ENCODE results near the gene LRP1B. TPM values are rescaled to one million over a fixed set of nuclear protein-coding genes. Genes with fewer than 3 reads are reported as not detected.

The LRP1B gene
- total and polyA plus RNA-seq, 2 donors (not counting 1 experiment from before 2014, with no cell fraction given): not detected

DNA sequence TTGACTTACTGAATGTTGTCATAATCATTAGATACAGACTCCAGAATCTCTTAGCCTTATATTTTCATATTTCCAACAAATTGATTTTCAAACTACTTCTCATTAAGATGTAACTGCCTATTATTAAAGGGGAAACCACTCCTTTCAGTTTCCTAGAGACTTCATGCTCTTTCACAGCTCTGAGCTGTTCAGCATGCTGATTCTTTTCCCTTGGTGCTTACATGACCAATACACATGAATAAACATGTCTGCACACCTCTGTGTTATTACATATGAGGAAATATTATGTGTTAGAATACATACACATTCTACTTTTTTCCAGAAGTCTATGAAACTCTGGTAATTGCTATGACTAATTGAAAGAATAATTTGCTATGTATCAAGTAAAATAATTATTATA is 200.0 kb downstream of the LRP1B start:
- no peaks in the 10 kb centered on the region for H3K4me1 Mint-ChIP-seq
- Histone ChIP-seq H2AFZ (ENCODE audit: insufficient read depth, low read depth, low read length, poor library complexity, severe bottlenecking) (no peak overlapping the region), H3K79me2 (ENCODE audit: control insufficient read depth, insufficient read depth, low read length) (no peaks in the 10 kb centered on the region), H3K9me3 (ENCODE audit: control extremely low read depth in 1 of 3, control insufficient read depth in 2 of 3, insufficient read depth in 1 of 3, low read length in 2 of 3) (no peaks in the 10 kb centered on the region), H3K4me3 (ENCODE audit: control extremely low read depth in 1 of 5, extremely low read depth in 1 of 5, insufficient read depth in 1 of 5, low read depth in 2 of 5, low read length in 4 of 5) (no peak overlapping the region), H3K4me2 (replicated peaks; ENCODE audit: low read depth, low read length, poor library complexity, severe bottlenecking) (no peak overlapping the region), H3K27ac (ENCODE audit: low read length in 2 of 2) (no peak overlapping the region), H4K20me1 (ENCODE audit: control insufficient read depth, insufficient read depth, low read length, poor library complexity, severe bottlenecking) (no peaks in the 10 kb centered on the region), H3K27me3 (replicated peaks in 1 of 4; ENCODE audit: control extremely low read depth in 1 of 4, control insufficient read depth in 3 of 4, insufficient read depth in 4 of 4, low read length in 3 of 4) (no peaks in the 10 kb centered on the region), H3K36me3 (replicated peaks in 1 of 2; ENCODE audit: control extremely low read depth in 1 of 2, control insufficient read depth in 1 of 2, extremely low read depth in 1 of 2, insufficient read depth in 2 of 2, low read length in 1 of 2) (no peaks in the 10 kb centered on the region), H3K9ac (ENCODE audit: low read length) (no peak overlapping the region), H3K4me1 (ENCODE audit: control insufficient read depth in 2 of 2, insufficient read depth in 2 of 2, low read length in 2 of 2) (no peaks in the 10 kb centered on the region)
- ChIA-PET POLR2A (no interaction called here), CTCF (no interaction called here)
- no peak for DNase-seq
- no peaks in the 10 kb centered on the region for H3K27me3 Mint-ChIP-seq
- H3K9me3 Mint-ChIP-seq (ENCODE audit: insufficient read depth): no peaks in the 10 kb centered on the region
- H3K27ac Mint-ChIP-seq: no peak overlapping the region
- TF ChIP-seq, protein P1, sequence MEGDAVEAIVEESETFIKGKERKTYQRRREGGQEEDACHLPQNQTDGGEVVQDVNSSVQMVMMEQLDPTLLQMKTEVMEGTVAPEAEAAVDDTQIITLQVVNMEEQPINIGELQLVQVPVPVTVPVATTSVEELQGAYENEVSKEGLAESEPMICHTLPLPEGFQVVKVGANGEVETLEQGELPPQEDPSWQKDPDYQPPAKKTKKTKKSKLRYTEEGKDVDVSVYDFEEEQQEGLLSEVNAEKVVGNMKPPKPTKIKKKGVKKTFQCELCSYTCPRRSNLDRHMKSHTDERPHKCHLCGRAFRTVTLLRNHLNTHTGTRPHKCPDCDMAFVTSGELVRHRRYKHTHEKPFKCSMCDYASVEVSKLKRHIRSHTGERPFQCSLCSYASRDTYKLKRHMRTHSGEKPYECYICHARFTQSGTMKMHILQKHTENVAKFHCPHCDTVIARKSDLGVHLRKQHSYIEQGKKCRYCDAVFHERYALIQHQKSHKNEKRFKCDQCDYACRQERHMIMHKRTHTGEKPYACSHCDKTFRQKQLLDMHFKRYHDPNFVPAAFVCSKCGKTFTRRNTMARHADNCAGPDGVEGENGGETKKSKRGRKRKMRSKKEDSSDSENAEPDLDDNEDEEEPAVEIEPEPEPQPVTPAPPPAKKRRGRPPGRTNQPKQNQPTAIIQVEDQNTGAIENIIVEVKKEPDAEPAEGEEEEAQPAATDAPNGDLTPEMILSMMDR (IDR thresholded peaks at IDR 0.05): no peak
- no peak for TF ChIP-seq EZH2 (IDR thresholded peaks at IDR 0.05; ENCODE audit: borderline replicate concordance, insufficient read depth, low read depth, low read length, poor library complexity, severe bottlenecking)
- H3K4me3 Mint-ChIP-seq: no peak overlapping the region
- ATAC-seq (ENCODE audit: low read depth): no peak
- intact Hi-C loops (cut with micrococcal nuclease): no loop called here

DNA sequence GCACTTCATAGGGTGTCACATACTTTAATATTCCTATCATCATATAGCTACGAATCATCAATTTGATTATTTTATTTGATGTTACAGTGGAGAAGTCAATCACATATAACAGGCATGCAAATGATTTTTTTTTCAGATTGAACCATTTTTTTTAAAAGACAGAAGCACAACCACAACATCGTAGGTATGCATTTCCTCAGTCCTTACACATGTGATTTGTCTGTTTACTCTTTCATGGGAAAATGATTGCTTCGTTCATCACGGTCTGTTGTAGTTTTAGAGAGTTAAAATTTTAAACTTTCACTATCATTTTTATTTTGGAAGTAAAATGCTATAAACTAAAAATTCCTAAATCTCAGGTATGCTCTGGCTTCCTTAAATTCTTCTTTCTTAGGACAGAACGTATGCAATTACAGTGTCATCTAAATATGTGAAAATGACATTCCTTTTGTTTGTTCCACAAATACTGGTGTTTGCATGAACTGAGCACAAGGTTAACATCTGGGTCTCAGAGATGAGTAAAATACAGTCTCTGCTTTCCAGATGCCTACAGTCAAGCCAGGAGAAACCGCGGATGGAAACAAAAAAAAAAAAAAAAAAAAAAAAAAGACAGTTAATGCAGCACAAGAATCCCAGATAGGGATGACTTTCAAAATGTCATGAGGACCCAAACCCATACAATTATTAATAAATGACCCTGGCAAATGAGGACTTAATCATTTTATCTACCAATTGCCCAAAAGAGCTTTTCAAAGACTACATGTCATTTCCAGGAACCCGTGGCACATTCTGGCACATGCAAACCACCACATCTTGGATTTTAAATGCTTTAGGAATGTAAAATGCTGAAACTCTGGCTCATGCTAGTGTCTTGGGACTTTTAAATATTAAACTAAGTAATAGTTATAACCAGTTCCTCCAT is 201.2 kb downstream of the LRP1B start:
- no peaks in the 10 kb centered on the region for H3K79me2 ChIP-seq (ENCODE audit: control insufficient read depth, insufficient read depth, low read length)
- H3K4me2 ChIP-seq (replicated peaks; ENCODE audit: low read depth, low read length, poor library complexity, severe bottlenecking): no peak overlapping the region
- TF ChIP-seq EZH2 (IDR thresholded peaks at IDR 0.05; ENCODE audit: borderline replicate concordance, insufficient read depth, low read depth, low read length, poor library complexity, severe bottlenecking): no peak
- TF ChIP-seq, protein P1 (IDR thresholded peaks at IDR 0.05): no peak
- Mint-ChIP-seq H3K27me3 (no peaks in the 10 kb centered on the region), H3K27ac (no peak overlapping the region), H3K4me3 (no peak overlapping the region), H3K4me1 (no peaks in the 10 kb centered on the region), H3K9me3 (ENCODE audit: insufficient read depth) (no peaks in the 10 kb centered on the region)
- DNase-seq (no peak), ATAC-seq (ENCODE audit: low read depth) (no peak)
- POLR2A ChIA-PET: no interaction called here
- H3K27me3 ChIP-seq (replicated peaks in 1 of 4; ENCODE audit: control extremely low read depth in 1 of 4, control insufficient read depth in 3 of 4, insufficient read depth in 4 of 4, low read length in 3 of 4): no peaks in the 10 kb centered on the region
- H3K4me3 ChIP-seq (ENCODE audit: control extremely low read depth in 1 of 5, extremely low read depth in 1 of 5, insufficient read depth in 1 of 5, low read depth in 2 of 5, low read length in 4 of 5): no peak overlapping the region
- CTCF ChIA-PET: interaction anchor here (0.7 kb wide), 1 partner anchor 470 kb away, joined by 5 read pairs; no protein-coding TSS in a partner anchor
- no peak overlapping the region for H3K27ac ChIP-seq (ENCODE audit: low read length in 2 of 2)
- intact Hi-C loops (cut with micrococcal nuclease): no loop called here
- H3K9me3 ChIP-seq (ENCODE audit: control extremely low read depth in 1 of 3, control insufficient read depth in 2 of 3, insufficient read depth in 1 of 3, low read length in 2 of 3): no peaks in the 10 kb centered on the region
- no peak overlapping the region for H2AFZ ChIP-seq (ENCODE audit: insufficient read depth, low read depth, low read length, poor library complexity, severe bottlenecking)
- H3K4me1 ChIP-seq (ENCODE audit: control insufficient read depth in 2 of 2, insufficient read depth in 2 of 2, low read length in 2 of 2): no peaks in the 10 kb centered on the region
- H4K20me1 ChIP-seq (ENCODE audit: control insufficient read depth, insufficient read depth, low read length, poor library complexity, severe bottlenecking): no peaks in the 10 kb centered on the region
- WGBS (ENCODE audit: insufficient coverage): 92% methylated on average over 2 of the region's 8 CpGs
- H3K36me3 ChIP-seq (replicated peaks in 1 of 2; ENCODE audit: control extremely low read depth in 1 of 2, control insufficient read depth in 1 of 2, extremely low read depth in 1 of 2, insufficient read depth in 2 of 2, low read length in 1 of 2): no peaks in the 10 kb centered on the region
- no peak overlapping the region for H3K9ac ChIP-seq (ENCODE audit: low read length)
